Mesenchymal stem cell (in vitro differentiated cells and primary cell): Measurements from ENCODE around the gene BMERB1.

Source experiments
- DNase-seq: peaks from one replicate; pipeline ENCODE4 v3.0.0-alpha.2; 2013
- H2AFZ ChIP-seq: one replicate; pipeline ENCODE4 v1.6.1; 2013; ENCODE audit warnings: low read depth, mild to moderate bottlenecking, control low read depth, inconsistent platforms, low read length, moderate library complexity
- H2AK5ac ChIP-seq: 2 replicates; pipeline ENCODE4 v1.6.1; 2013; ENCODE audit warnings: low read length, moderate library complexity, mild to moderate bottlenecking, inconsistent platforms; ENCODE audit not compliant: severe bottlenecking
- H2BK120ac ChIP-seq: one replicate; pipeline ENCODE4 v1.6.1; 2013; ENCODE audit warnings: low read depth, mild to moderate bottlenecking, inconsistent platforms, low read length, moderate library complexity
- H2BK12ac ChIP-seq, 2 experiments: one replicate each; pipeline ENCODE4 v1.6.1; 2013; ENCODE audit warnings: inconsistent platforms in 2 of 2, low read length in 2 of 2, mild to moderate bottlenecking in 2 of 2, moderate library complexity in 2 of 2, control low read depth in 1 of 2
- H2BK15ac ChIP-seq: one replicate; pipeline ENCODE4 v1.6.1; 2013; ENCODE audit warnings: mild to moderate bottlenecking, low read depth, inconsistent platforms; ENCODE audit not compliant: poor library complexity, severe bottlenecking
- H2BK5ac ChIP-seq: 2 replicates; pipeline ENCODE4 v1.6.1; 2013; ENCODE audit warnings: low read depth, mild to moderate bottlenecking, low read length, control low read depth, inconsistent platforms; ENCODE audit not compliant: poor library complexity, severe bottlenecking
- H3K14ac ChIP-seq, 2 experiments: one replicate each; pipeline ENCODE4 v1.6.1; 2013; ENCODE audit warnings: inconsistent platforms in 2 of 2, low read length in 2 of 2, control low read depth in 1 of 2, mild to moderate bottlenecking in 1 of 2, moderate library complexity in 1 of 2
- H3K18ac ChIP-seq, 2 experiments: one replicate each; pipeline ENCODE4 v1.6.1; 2013; ENCODE audit warnings: inconsistent platforms in 2 of 2, low read length in 2 of 2, control low read depth in 1 of 2, low read depth in 1 of 2, mild to moderate bottlenecking in 1 of 2
- H3K23ac ChIP-seq, 2 experiments: one replicate each; pipeline ENCODE4 v1.6.1; 2013; ENCODE audit warnings: inconsistent platforms in 2 of 2, low read length in 2 of 2, mild to moderate bottlenecking in 2 of 2, moderate library complexity in 2 of 2, control low read depth in 1 of 2
- H3K27ac ChIP-seq: 2 replicates; pipeline ENCODE4 v1.5.1; 2013; ENCODE audit warnings: mild to moderate bottlenecking, moderate library complexity, low read length, control low read depth, inconsistent platforms; ENCODE audit not compliant: poor library complexity, severe bottlenecking
- H3K27me3 ChIP-seq, 2 experiments: 2 replicates each; pipeline versions ENCODE4 v1.6.1 to v1.7.0; 2013; ENCODE audit warnings: low read length in 2 of 2, mild to moderate bottlenecking in 2 of 2, moderate library complexity in 2 of 2, control low read depth in 1 of 2, inconsistent platforms in 1 of 2; ENCODE audit not compliant: control insufficient read depth in 1 of 2, insufficient read depth in 1 of 2
- H3K36me3 ChIP-seq, 2 experiments: 2 replicates each; pipeline versions ENCODE4 v1.6.1 to v1.7.0; 2013; ENCODE audit warnings: low read length in 2 of 2, control low read depth in 1 of 2, inconsistent platforms in 1 of 2, low read depth in 1 of 2, mild to moderate bottlenecking in 1 of 2; ENCODE audit not compliant: insufficient read depth in 2 of 2, control insufficient read depth in 1 of 2
- H3K4ac ChIP-seq, 2 experiments: one replicate each; pipeline ENCODE4 v1.6.1; 2013; ENCODE audit warnings: inconsistent platforms in 2 of 2, low read length in 2 of 2, mild to moderate bottlenecking in 2 of 2, moderate library complexity in 2 of 2, control low read depth in 1 of 2, low read depth in 1 of 2
- H3K4me1 ChIP-seq: 2 replicates; pipeline ENCODE4 v1.6.1; 2013; ENCODE audit warnings: low read depth, low read length, control low read depth; ENCODE audit not compliant: control insufficient read depth, insufficient read depth
- H3K4me2 ChIP-seq: 2 replicates; pipeline ENCODE4 v1.6.1; 2013; ENCODE audit warnings: low read length, mild to moderate bottlenecking, inconsistent platforms; ENCODE audit not compliant: poor library complexity, severe bottlenecking
- H3K4me3 ChIP-seq, 2 experiments: 2 replicates each; pipeline versions ENCODE4 v1.5.1 to v1.7.0; 2013; ENCODE audit warnings: low read length in 2 of 2, mild to moderate bottlenecking in 2 of 2, control low read depth in 1 of 2, low read depth in 1 of 2; ENCODE audit not compliant: insufficient read depth in 1 of 2
- H3K79me1 ChIP-seq: replicated peaks from 2 replicates; pipeline ENCODE4 v1.6.1; 2013; ENCODE audit warnings: mild to moderate bottlenecking, control low read depth, low read length, inconsistent platforms; ENCODE audit not compliant: poor library complexity, severe bottlenecking
- H3K9ac ChIP-seq: 2 replicates; pipeline ENCODE4 v1.7.0; 2013; ENCODE audit warnings: mild to moderate bottlenecking, low read length, moderate library complexity
- H3K9me3 ChIP-seq: 2 replicates; pipeline ENCODE4 v1.7.0; 2013; ENCODE audit warnings: mild to moderate bottlenecking, low read length; ENCODE audit not compliant: control insufficient read depth
- H4K8ac ChIP-seq: one replicate; pipeline ENCODE4 v1.6.1; 2013; ENCODE audit warnings: inconsistent platforms, mild to moderate bottlenecking, low read length, moderate library complexity
- H4K91ac ChIP-seq: one replicate; pipeline ENCODE4 v1.6.1; 2013; ENCODE audit warnings: mild to moderate bottlenecking, low read length, inconsistent platforms
- WGBS: methylation state at CpG from one replicate; pipeline ENCODE4 v1.1.7; 2013; ENCODE audit warnings: mixed read lengths; 5-methylcytosine and 5-hydroxymethylcytosine counted together

BMERB1 gene

DNA sequence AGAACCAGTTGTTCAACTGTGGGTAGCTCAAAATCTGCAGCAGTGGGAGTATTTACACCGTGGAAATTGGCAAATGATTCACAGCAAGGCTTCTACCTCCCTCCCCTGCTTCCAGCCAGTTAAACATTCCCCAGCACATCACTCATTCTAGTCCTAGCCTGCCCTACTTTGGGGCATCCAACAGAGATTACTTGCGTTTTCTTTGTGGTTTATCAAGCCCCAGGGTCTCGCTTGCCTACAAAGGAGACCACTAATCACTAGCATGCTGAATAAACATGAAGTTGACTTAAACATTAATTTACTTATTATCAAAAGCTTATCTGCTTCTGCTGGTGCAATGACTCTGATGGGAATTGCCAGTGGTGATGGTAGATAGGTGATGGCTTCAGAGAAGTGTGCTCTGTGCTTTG, 114.1 kb downstream of the BMERB1 start:
- H3K79me1 ChIP-seq, result peaks cover 3% of the 10 kb centered on the region
- peak overlapping the region in 1 of 2 experiments; percentile 38 for H3K23ac ChIP-seq
- DNase-seq, result no peak
- H3K27ac ChIP-seq, result peak overlapping the region; percentile 83
- no peak overlapping the region for H3K4me2 ChIP-seq
- no peak overlapping the region for H4K91ac ChIP-seq
- 79% methylated on average over 1 of the region's 3 CpGs for WGBS
- H2AFZ ChIP-seq, result no peak overlapping the region
- no peak overlapping the region for H2BK120ac ChIP-seq
- H2BK5ac ChIP-seq, result no peak overlapping the region
- peaks cover 4 to 32% of the 10 kb centered on the region in 2 experiments for H3K36me3 ChIP-seq
- no peaks in the 10 kb centered on the region for H3K9me3 ChIP-seq
- no peak overlapping the region for H3K14ac ChIP-seq
- H2BK15ac ChIP-seq, result no peak overlapping the region
- H4K8ac ChIP-seq, result peak overlapping the region; percentile 19
- no peak overlapping the region for H2BK12ac ChIP-seq
- H2AK5ac ChIP-seq, result peak overlapping the region; percentile 49
- peaks cover 3% of the 10 kb centered on the region for H3K4me1 ChIP-seq
- H3K4me3 ChIP-seq, result no peak overlapping the region
- H3K4ac ChIP-seq, result no peak overlapping the region
- no peak overlapping the region for H3K18ac ChIP-seq
- H3K9ac ChIP-seq, result no peak overlapping the region
- H3K27me3 ChIP-seq, result no peaks in the 10 kb centered on the region

DNA sequence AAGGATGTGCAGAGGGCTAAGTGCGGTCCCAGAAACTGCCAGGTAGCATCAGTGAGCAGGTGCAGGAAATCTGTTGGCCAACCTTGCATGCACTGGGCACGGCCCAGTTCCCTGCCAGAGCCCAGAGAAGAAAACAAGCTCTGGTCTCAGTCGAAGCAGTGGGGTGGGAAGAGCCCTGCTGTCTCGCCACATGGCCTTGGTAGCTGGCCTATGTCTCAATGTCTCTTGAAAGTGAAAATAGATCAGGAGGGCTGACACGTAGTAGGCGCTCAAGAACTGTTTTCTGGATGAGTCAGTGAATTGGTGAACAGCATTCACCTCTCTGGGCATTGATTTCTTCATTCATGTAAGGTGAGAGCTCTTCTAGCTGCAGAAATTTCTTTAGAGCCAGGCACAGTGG, 118.1 kb downstream of the BMERB1 start:
- no peak overlapping the region for H3K9ac ChIP-seq
- WGBS, result 92% methylated on average over 6 of the region's 6 CpGs
- H3K4ac ChIP-seq, result no peak overlapping the region

DNA sequence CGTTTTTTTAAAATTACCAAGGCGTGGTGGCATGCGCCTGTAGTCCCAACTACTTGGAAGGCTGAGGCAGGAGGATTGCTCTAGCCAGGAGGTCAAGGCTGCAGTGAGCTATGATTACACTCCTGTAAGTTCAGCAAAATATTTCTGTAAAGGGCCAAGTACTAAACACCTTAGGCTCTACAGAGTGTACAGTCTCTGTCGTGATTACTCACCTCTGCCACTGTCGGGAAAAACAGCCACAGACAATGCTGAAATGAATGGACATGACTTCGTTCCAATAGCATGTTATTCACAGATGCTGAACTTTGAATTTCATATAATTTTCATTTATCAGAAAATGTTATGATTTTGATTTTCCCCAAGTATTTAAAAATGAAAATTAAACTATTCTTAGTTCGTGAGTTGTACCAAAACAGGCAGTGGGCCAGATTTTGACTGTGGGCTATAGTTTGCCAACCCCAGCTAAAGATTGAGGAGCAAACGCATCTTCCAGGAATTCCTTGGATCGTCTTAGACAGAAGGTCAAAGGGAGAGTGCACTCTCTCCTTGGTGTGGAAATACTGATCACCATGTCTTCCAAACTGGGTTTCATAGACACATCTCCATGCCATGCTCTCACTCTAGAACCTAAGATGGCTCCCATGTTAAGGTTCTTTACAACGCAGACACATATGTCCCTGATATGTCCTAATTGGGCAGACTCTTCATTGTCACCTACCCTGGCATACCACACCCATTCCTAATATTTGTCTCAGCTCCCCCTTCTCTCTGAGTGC, 119.1 kb downstream of the BMERB1 start:
- no peak overlapping the region for H3K9ac ChIP-seq
- peaks cover 3% of the 10 kb centered on the region for H3K4me1 ChIP-seq
- no peak overlapping the region for H4K91ac ChIP-seq
- H3K18ac ChIP-seq, result no peak overlapping the region
- no peaks in the 10 kb centered on the region for H3K9me3 ChIP-seq
- peaks cover 4 to 42% of the 10 kb centered on the region in 2 experiments for H3K36me3 ChIP-seq
- no peak overlapping the region for H2BK120ac ChIP-seq
- no peak overlapping the region for H2BK5ac ChIP-seq
- no peak overlapping the region for H3K14ac ChIP-seq
- H4K8ac ChIP-seq, result no peak overlapping the region
- H2BK15ac ChIP-seq, result no peak overlapping the region
- no peak overlapping the region for H2AFZ ChIP-seq
- H3K27me3 ChIP-seq, result no peaks in the 10 kb centered on the region
- no peak for DNase-seq
- 89% methylated on average over 9 of the region's 10 CpGs for WGBS
- no peak overlapping the region for H3K4me3 ChIP-seq
- H2AK5ac ChIP-seq, result peak overlapping the region; percentile 25
- H3K4ac ChIP-seq, result no peak overlapping the region
- H3K23ac ChIP-seq, result no peak overlapping the region
- H3K79me1 ChIP-seq, result peaks cover 5% of the 10 kb centered on the region
- H2BK12ac ChIP-seq, result no peak overlapping the region
- no peak overlapping the region for H3K27ac ChIP-seq
- H3K4me2 ChIP-seq, result no peak overlapping the region

More for the DNA sequence above, 118.1 kb downstream of the BMERB1 start:
- no peak overlapping the region for H2AFZ ChIP-seq
- H2BK120ac ChIP-seq, result no peak overlapping the region
- H3K4me2 ChIP-seq, result no peak overlapping the region
- H2BK12ac ChIP-seq, result no peak overlapping the region
- no peak overlapping the region for H3K18ac ChIP-seq
- H3K36me3 ChIP-seq, result peaks cover 4 to 40% of the 10 kb centered on the region in 2 experiments
- H3K27me3 ChIP-seq, result no peaks in the 10 kb centered on the region
- no peak overlapping the region for H2BK5ac ChIP-seq
- peaks cover 3% of the 10 kb centered on the region for H3K4me1 ChIP-seq
- H3K23ac ChIP-seq, result no peak overlapping the region
- no peak overlapping the region for H4K91ac ChIP-seq
- H3K4me3 ChIP-seq, result no peak overlapping the region
- DNase-seq, result no peak
- peaks cover 5% of the 10 kb centered on the region for H3K79me1 ChIP-seq
- H3K27ac ChIP-seq, result no peak overlapping the region
- no peak overlapping the region for H4K8ac ChIP-seq
- no peaks in the 10 kb centered on the region for H3K9me3 ChIP-seq
- no peak overlapping the region for H3K14ac ChIP-seq
- no peak overlapping the region for H2AK5ac ChIP-seq
- H2BK15ac ChIP-seq, result no peak overlapping the region

DNA sequence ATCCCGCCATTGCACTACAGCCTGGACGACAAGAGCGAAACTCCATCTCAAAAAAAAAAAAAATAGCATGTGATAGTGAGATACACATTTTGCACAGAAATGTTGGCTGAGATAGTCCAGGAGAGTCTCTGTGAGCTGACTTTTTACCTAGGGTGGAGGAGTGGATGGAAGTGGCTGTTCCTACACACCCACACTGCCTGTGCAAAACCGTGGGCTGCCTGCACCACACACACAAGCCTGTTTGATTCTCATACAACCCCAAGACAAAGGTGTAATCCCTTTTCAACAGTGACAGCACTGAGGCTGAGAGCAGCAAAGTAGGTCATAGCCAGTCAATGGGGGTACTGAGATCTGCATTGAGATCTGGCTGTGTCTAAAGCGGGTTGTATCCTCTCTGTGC, 121.7 kb downstream of the BMERB1 start:
- H3K23ac ChIP-seq, result no peak overlapping the region
- no peak overlapping the region for H2BK120ac ChIP-seq
- H3K9me3 ChIP-seq, result no peaks in the 10 kb centered on the region
- H3K9ac ChIP-seq, result no peak overlapping the region
- H3K79me1 ChIP-seq, result peaks cover 4% of the 10 kb centered on the region
- H2AFZ ChIP-seq, result no peak overlapping the region
- H2BK12ac ChIP-seq, result no peak overlapping the region
- 100% methylated on average over 3 of the region's 5 CpGs for WGBS
- no peak overlapping the region for H3K4me2 ChIP-seq
- no peak overlapping the region for H4K91ac ChIP-seq
- H2BK5ac ChIP-seq, result no peak overlapping the region
- no peak overlapping the region for H3K4ac ChIP-seq
- no peaks in the 10 kb centered on the region for H3K27me3 ChIP-seq
- H3K18ac ChIP-seq, result no peak overlapping the region
- H4K8ac ChIP-seq, result no peak overlapping the region
- no peak overlapping the region for H2BK15ac ChIP-seq
- no peak overlapping the region for H3K27ac ChIP-seq
- no peak overlapping the region for H3K4me3 ChIP-seq
- no peak overlapping the region for H3K14ac ChIP-seq
- no peaks in the 10 kb centered on the region for H3K4me1 ChIP-seq
- H3K36me3 ChIP-seq, result peaks cover 4 to 51% of the 10 kb centered on the region in 2 experiments
- H2AK5ac ChIP-seq, result no peak overlapping the region
- DNase-seq, result no peak
